Smooth muscle cell of the brain vasculature (primary cell): ENCODE measurements around the gene TNFAIP1.

Source experiments
- DNase-seq: peaks from one replicate; pipeline ENCODE4 v3.0.0-alpha.2; 2012; ENCODE audit warnings: low read depth, low spot score

TNFAIP1 gene

DNA sequence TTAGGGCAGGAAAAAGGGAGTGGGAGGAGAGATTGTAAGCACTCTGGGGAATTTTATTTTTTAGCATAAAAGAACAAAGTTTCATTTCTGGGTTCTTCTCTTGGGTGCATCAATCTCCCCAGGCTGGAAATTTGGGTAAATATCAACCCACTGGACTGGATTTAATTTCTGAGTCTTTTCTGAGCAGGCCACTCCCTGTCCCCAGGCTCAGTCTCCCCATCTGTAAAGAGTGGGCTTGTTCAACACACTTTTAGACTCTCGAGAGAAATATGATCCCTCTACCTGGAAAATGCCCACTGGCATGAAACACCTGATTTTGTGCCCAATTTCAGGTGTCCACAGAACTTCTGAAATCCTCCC, 35.2 kb downstream of the TNFAIP1 start:
- DNase-seq = no peak

DNA sequence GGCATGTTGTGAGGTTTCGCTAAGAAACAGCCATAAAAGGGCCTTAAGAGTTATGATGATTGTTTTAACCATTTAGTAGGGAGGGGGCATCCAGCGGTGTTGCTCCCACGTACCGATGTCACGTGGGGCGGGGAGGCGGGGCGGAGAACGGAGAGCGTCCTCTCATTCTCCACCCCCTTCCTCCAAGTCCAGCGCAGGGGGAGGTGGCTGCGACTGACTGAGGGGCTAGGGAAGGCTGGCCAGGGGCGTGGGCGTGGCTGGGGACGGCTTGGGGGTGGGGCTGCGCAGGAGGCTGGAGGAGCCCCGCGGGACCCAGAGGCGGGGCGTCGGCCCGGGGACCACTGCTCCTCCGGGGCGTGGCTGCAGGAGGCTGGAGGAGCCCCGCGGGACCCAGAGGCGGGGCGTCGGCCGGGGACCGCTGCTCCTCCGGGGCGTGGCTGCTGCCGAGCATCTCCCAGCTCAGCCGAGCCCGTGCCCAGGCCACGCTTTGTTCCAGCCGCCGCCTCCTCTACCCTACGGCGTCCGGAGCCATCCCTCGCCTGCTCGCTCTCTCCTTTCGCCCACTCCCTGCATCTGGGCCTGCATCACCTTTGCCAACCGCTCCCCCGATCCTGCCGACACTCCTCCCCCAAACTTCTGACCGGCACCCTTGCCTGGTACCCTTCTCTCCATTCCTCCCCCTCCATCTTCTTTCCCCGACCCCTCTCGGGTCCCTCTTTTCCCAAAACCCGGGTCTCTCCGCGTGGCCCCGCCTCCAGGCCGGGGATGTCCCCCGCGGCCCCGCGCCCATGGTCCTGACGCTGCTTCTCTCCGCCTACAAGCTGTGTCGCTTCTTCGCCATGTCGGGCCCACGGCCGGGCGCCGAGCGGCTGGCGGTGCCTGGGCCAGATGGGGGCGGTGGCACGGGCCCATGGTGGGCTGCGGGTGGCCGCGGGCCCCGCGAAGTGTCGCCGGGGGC, 36.0 kb downstream of the TNFAIP1 start, which contains the start of gene SARM1:
SARM1 (plus strand) TSS at position 450 of the 958 bp plus-strand sequence; CDS start at position 789, 339 bp downstream.
- peak; percentile 65 for DNase-seq

DNA sequence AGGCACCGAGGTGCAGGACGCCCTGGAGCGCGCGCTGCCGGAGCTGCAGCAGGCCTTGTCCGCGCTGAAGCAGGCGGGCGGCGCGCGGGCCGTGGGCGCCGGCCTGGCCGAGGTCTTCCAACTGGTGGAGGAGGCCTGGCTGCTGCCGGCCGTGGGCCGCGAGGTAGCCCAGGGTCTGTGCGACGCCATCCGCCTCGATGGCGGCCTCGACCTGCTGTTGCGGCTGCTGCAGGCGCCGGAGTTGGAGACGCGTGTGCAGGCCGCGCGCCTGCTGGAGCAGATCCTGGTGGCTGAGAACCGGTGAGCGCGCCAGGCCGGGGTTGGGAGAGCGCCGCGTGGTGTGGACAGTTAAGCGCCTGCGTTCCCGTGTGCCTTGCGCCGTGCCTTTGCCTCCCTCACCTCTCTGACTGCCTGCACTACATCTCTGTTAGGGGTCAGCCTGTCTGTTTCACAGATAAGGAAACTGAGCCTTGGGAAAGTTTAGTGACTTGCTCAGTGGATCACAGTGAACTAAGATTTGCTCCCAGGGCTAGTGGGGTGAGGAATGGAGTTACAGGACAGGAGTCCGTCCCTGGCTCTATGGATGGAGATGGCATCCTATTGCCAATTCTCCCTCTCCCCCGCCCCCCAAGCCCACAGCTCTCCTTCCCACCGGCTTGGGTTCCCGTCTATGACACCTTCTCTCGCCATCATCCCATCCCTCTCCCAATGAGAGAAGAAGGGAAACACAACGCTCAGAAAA, 36.8 kb downstream of the TNFAIP1 start:
- no peak for DNase-seq

DNA sequence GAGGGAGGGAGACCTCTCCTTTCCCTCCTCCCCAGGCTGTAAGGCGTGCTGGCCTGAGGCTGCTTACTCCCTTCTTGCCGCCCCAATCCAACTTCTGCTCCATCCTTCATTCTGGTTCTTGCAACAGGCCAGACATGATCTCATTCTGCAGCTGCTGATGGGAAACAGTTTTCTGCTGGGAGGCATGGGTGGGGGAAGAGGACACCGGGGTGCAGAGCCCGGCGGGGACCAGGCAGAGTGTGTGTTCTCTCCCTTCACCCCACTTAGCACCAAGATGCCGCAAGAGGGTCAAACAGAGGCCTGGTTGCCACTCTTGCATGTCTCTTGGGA, 37.3 kb downstream of the TNFAIP1 start:
- DNase-seq = no peak

DNA sequence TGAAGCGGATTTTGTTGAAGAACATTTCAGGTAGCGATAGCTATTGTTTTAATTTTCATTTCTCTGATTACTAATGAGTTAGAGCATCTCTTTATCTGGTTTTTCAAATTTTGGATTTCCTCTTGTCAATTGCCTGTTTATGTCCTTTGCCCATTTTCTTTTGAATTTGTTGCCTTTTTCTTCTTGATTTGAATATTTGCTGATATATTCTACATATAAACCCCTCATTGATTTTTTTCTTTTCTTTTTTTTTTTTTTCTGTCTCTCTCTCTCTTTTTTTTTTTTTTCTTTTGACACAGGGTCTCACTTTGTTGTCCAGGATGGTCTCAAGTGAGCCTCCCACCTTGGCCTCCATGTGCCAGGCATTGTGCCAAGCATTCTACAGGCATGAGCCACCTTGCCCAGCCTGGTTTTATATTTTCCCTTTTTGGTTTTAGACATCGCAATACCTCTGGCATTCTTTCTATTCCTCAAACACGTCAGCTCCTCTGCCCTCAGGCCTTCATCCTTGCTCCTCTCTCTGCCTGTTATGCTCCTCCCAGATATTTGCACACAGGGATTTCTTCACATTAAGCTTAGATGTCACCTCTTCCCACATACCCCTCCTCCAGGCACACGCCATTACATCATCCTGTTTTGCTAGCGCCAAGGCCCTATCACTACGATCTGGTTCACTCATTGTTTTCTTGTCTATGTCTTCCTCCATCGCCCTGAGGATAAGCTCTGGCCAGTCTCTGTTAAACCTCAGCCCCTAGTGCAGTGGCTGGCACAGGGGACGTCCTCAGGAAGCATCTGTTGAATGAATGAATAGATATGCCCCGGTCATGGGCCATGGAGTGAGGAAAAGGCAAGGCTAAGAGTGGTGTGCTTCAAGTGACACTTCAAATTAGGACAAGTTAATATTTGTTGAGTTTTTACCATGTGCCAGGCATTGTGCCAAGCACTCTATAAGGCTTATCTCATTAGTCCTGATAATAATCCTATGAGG, 44.5 kb downstream of the TNFAIP1 start:
- no peak for DNase-seq

DNA sequence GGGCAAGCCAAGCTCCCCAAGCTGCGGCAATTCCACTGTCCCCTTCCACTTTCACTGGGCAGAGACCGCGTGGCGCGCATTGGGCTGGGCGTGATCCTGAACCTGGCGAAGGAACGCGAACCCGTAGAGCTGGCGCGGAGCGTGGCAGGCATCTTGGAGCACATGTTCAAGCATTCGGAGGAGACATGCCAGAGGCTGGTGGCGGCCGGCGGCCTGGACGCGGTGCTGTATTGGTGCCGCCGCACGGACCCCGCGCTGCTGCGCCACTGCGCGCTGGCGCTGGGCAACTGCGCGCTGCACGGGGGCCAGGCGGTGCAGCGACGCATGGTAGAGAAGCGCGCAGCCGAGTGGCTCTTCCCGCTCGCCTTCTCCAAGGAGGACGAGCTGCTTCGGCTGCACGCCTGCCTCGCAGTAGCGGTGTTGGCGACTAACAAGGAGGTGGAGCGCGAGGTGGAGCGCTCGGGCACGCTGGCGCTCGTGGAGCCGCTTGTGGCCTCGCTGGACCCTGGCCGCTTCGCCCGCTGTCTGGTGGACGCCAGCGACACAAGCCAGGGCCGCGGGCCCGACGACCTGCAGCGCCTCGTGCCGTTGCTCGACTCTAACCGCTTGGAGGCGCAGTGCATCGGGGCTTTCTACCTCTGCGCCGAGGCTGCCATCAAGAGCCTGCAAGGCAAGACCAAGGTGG, 45.7 kb downstream of the TNFAIP1 start:
- no peak for DNase-seq

DNA sequence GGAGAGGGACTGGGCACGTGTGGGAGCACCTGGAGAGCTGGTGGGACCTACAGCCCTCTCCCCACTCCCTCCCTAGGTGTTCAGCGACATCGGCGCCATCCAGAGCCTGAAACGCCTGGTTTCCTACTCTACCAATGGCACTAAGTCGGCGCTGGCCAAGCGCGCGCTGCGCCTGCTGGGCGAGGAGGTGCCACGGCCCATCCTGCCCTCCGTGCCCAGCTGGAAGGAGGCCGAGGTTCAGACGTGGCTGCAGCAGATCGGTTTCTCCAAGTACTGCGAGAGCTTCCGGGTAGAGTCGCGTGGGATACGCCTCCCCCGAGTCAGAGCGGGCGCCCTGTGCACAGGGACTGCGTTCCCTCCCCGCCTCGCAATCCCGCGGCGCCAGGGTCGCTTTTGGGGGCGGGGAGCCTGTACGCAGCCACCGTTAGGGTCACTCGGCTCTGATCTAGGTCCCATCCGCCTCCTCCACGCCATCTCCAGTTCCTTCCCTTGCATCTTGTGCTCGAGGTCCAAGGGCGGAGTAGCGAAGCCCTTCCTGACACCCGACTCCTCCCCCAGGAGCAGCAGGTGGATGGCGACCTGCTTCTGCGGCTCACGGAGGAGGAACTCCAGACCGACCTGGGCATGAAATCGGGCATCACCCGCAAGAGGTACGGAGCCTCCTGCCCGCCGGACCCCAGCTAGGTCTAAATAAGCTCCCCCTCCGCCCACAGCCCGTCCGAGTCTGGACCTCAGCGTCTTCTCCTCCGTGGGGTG, 48.9 kb downstream of the TNFAIP1 start:
- no peak for DNase-seq

DNA sequence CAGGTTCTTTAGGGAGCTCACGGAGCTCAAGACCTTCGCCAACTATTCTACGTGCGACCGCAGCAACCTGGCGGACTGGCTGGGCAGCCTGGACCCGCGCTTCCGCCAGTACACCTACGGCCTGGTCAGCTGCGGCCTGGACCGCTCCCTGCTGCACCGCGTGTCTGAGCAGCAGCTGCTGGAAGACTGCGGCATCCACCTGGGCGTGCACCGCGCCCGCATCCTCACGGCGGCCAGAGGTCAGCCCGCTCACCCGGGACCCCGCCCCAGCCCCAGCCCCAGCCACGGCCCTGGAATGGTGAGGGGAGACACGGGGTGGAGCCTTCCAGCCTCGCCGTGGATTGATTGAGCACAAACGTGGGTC, 49.5 kb downstream of the TNFAIP1 start:
- DNase-seq = no peak

DNA sequence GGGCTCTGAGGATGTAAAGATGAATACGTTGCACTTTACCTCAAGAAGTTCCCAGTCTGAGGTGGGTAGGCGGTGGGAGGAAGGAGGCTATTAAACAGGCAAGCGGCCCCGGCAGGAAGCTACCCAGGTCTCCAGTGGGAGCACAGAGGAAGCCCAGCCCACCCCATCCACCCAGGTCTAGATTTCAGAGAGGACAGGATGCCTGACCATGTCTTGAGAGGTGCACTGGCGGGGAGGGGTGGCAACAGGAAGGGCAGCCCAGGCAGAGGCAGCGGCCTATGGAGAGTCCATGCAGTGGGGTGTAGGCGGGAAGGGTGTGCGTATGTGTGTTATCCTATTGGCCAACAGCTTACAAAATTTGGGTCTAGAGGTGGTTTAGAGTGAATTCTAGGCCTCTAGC, 49.8 kb downstream of the TNFAIP1 start:
- no peak for DNase-seq

DNA sequence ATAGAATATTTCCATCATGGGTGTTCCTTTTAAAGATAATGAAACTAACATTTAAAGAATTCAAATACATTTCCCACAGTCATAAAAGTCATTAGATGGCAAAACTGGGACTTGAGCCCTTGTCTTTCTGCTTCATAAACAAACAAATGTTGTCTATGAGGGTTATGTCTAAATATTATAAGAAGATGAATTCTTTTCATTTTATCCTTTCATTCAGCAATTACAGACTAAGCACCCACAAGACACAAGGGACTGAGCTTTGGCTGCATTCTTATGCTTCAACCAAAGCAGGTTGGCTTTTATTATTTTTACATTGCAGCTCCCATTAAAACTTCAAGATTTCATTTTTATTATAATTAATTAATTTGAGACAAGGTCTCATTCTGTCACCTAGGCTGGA, 50.8 kb downstream of the TNFAIP1 start:
- no peak for DNase-seq

DNA sequence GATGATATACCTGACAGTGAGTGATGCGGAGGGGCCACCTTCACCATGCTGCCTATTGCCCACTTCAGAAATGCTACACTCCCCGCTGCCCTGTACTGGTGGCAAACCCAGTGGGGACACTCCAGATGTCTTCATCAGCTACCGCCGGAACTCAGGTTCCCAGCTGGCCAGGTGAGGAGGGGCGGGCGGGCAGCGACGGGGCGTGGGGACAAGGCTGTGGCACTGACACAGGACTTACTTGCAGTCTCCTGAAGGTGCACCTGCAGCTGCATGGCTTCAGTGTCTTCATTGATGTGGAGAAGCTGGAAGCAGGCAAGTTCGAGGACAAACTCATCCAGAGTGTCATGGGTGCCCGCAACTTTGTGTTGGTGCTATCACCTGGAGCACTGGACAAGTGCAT, 52.5 kb downstream of the TNFAIP1 start:
- DNase-seq = no peak

DNA sequence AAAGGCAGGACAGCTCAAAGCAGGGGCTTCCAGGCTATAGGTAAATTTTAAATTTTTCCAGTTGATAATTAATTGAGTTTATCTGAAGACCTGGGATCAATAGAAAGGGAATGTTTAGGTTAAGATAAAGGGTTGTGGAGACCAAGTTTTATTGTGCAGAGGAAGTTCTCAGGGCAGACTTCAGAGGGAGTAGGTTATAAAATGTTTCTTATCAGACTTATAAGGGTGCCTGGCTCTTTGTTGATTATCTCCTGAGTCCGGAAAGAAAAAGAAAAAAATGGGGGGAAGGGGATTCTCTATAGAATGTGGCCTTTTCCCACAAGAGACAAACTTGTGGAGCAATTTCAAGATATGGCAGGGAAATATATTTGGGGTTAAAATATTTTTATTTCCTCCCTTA, 54.6 kb downstream of the TNFAIP1 start:
- DNase-seq = no peak

DNA sequence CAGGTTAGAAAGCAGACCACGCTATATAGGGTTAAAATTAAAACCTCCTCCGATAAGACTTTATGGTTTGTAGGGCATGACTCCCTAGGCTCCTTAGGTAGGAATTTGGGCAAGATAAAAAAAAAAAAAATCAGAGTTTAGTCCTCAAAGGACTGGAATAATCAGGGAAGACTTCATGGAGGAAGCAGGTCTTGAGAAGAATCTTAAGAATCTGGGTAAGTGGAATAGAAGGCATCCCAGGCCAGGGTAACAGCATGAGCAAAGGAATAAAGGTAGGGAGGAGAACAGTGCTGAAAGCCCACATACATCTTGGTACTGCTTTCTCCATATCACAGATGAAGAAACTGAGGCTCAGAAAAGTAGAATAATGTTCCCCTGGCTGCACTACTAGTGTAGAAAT, 55.0 kb downstream of the TNFAIP1 start:
- no peak for DNase-seq

DNA sequence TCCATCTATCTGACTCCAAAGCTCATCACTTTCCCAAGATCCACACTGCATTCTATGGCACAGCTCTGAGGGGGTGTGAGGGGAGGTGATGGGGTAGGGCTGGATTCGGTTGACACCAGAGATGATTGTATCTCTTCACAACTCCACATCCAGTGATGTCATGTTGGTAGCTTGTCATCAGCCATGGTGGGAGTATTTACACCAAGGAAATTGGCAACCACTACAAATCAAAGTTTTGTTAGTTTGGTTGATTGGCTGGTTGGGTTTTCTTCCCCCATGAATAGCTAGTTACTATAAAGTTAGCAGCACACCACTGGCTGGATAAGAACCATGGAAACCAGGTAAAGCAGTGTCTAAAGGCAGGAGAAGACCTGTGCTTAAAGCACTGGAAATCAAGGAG, 55.4 kb downstream of the TNFAIP1 start:
- DNase-seq = no peak

DNA sequence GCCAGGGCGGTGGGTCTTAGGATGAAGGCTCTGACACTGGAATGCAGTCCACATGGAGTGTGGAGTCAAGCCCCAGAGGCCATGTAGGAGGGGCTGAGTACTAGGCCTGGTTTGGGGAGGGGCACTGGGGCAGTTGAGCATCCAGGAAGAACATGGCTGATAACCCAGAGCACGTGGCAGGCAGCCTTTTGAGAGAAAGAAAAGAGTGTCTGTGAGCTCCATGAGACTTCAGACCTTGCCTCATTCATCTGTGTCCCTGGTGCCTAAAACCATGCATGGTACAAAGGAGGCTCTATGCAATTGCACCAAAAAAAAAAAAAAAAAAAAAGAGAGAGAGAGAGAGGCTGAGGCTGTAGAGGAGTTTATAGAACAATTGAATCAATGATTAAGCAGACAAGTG, 55.8 kb downstream of the TNFAIP1 start:
- no peak for DNase-seq

DNA sequence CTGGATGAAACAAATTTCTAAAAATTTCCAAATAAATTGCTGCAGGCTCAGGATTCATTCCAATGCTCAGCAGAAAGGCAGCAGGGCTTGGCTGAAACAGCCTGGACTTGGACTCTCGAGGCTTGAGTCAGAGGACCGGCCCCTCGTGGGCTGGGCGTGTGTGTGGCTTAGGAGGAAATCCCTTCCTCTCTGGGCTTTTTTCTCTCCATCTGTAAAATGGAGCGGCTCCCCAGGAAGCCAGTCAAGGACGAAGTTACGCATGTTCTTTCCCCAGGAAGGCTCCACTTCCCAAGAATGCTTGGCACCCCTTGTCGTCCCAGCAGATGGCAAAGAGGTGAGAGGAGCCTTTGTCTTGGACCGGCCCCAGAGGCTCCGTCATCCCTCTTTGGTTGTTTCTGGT, 56.9 kb downstream of the TNFAIP1 start:
- no peak for DNase-seq

DNA sequence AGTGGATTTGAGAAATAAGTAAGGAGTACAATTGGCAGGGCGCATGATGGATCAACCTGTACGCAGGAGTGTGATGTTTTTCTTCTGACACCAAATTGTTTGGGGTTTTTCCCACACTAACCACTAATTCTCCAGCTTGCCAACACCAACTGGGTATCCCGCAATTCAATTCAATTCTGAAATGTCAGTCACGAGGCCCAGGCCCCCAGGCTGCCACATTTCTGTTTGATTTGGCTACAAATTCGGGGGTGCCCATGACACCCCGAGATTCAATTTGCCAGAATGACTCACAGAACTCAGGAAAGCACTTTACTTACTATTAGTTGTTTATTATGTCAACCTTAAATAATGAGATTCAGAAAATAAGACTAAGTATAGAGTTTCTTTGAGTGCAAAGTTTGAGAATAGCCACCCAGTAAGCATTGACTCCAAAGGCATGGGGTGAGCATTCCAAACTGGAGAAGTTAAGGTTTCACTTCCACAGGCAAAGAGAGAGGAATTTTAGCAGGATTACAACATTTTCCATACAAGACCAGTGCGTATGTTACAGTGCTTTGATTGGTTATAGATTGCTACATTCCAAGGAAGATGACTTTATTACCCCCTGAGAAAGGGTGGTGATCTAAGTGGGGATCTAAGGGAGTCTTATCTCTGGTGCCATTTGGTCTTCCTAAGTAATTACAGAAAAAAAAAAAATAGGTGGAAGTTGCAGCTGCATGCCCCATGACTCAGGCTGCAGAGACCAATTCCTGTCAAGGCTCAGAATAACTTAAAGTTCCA, 59.0 kb downstream of the TNFAIP1 start:
- DNase-seq = no peak

DNA sequence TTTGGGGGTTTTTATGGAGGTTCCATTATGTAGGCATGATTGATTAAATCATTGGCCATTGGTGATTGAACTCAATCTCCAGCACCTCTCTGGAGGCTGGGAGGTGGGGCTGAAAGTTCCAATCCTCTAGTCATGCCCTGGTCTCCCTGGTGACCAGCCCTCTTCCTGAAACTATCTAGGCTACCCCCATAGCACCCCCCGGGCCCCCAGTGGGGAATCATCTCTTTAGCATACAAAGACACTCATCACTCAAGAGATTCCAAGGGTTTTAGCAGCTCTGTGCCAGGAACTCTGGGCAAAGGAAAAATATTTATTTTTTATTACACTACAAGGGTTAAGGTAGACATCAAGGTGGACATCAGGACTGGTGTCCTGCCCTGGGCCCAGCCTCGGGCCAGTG, 59.9 kb downstream of the TNFAIP1 start:
- no peak for DNase-seq

DNA sequence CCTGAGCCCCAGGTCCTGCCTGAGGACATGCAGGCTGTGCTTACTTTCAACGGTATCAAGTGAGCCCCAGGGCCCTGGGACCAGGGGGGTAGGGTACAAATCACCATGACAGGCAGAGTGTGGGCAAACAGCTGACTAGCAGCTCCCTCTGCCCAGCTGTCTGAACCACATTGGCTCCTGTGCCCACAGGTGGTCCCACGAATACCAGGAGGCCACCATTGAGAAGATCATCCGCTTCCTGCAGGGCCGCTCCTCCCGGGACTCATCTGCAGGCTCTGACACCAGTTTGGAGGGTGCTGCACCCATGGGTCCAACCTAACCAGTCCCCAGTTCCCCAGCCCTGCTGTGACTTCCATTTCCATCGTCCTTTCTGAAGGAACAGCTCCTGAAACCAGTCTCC, 60.4 kb downstream of the TNFAIP1 start:
- DNase-seq = no peak
